HepG2 (cell line): ENCODE data around the gene TECTB. TPM values are rescaled to one million over a fixed set of nuclear protein-coding genes. Genes with fewer than 3 reads are reported as not detected.
A peak's percentile ranks its signal among the peaks of the same experiment; 100 is the strongest.

Source experiments
- ATAC-seq: fragments of 200-7000 bp; cut with Tn5 transposase; 3 replicates; pipeline ENCODE4 v1.9.1; 2020; ENCODE audit warnings: mild to moderate bottlenecking, moderate library complexity
- BruUV-seq: library from RNA; stranded (reverse); fragments of 400-500 nt; replicated peaks from 2 replicates; lab custom pipeline; 2021; lab: Mats Ljungman, UMichigan
- CTCF ChIA-PET: fragments of 300-600 bp; formaldehyde crosslinking; extraction: SDS; loops from one replicate; lab custom pipeline; 2021; ENCODE audit warnings: low total read pairs, inconsistent platforms, low intra/inter-chr PET ratio; lab: Yijun Ruan, JAX
- POLR2A ChIA-PET: fragments of 350-600 bp; sonication (Branson Sonifier 250); formaldehyde crosslinking; loops from one replicate; lab custom pipeline; 2020; ENCODE audit warnings: antibody characterized with exemption, inconsistent platforms; lab: Yijun Ruan, JAX
- DNase-seq: peaks from one replicate; pipeline ENCODE4 v3.0.0-alpha.2; 2015; ENCODE audit warnings: low spot score
- FAIRE-seq: peaks from 3 replicates; lab custom pipeline; 2011; peaks lifted over from hg19 to GRCh38; lab: Jason Lieb, UNC
- H2AFZ ChIP-seq: one replicate; pipeline ENCODE4 v1.6.1; 2011; ENCODE audit warnings: low read length, inconsistent platforms
- H3K27ac ChIP-seq: fragments of 300-600 bp; 3 replicates; pipeline ENCODE4 v1.8.0; 2011; ENCODE audit warnings: mixed run types, mild to moderate bottlenecking, mixed read lengths, low read length, inconsistent platforms; ENCODE audit not compliant: insufficient read depth; ENCODE audit errors: extremely low read length
- H3K27me3 ChIP-seq, 2 experiments: fragments of 200-600 bp in 1 of 2; 2 replicates in 1 of 2; 3 replicates in 1 of 2; pipeline versions ENCODE4 v1.6.0 to v1.8.0; 2011; ENCODE audit warnings: low read length in 2 of 2, mild to moderate bottlenecking in 2 of 2, moderate library complexity in 2 of 2, inconsistent platforms in 1 of 2; ENCODE audit not compliant: insufficient read depth in 2 of 2, control insufficient read depth in 1 of 2
- H3K36me3 ChIP-seq, 2 experiments: fragments of 200-600 bp in 1 of 2; replicated peaks in 1 of 2; 2 replicates in 1 of 2; 3 replicates in 1 of 2; pipeline versions ENCODE4 v1.5.1 to v1.8.0; 2011; ENCODE audit warnings: low read length in 2 of 2, inconsistent platforms in 1 of 2; ENCODE audit not compliant: insufficient read depth in 2 of 2, control insufficient read depth in 1 of 2
- H3K4me1 ChIP-seq: 2 replicates; pipeline ENCODE4 v1.5.1; 2012; ENCODE audit warnings: low read length, inconsistent platforms; ENCODE audit not compliant: insufficient read depth
- H3K4me2 ChIP-seq: 2 replicates; pipeline ENCODE4 v1.6.0; 2011; ENCODE audit warnings: low read depth, low read length, inconsistent platforms
- H3K4me3 ChIP-seq, 3 experiments: fragments of 200-600 bp in 1 of 3; sonication (generic), shearing (Covaris generic) in 1 of 3; replicated peaks in 1 of 3; 2 replicates each; pipeline ENCODE4 v1.5.1; 2011 to 2016; ENCODE audit warnings: low read length in 3 of 3, inconsistent platforms in 2 of 3, low read depth in 2 of 3, mild to moderate bottlenecking in 2 of 3, control low read depth in 1 of 3, mixed read lengths in 1 of 3; ENCODE audit not compliant: insufficient read depth in 1 of 3
- H3K79me2 ChIP-seq: one replicate; pipeline ENCODE4 v1.6.1; 2011; ENCODE audit warnings: low read length, inconsistent platforms; ENCODE audit not compliant: insufficient read depth
- H3K9ac ChIP-seq: 2 replicates; pipeline ENCODE4 v1.6.0; 2011; ENCODE audit warnings: mild to moderate bottlenecking, low read depth, low read length, inconsistent platforms; ENCODE audit not compliant: insufficient read depth
- H3K9me3 ChIP-seq: 2 replicates; pipeline ENCODE4 v1.5.1; 2012; ENCODE audit warnings: mild to moderate bottlenecking, low read length
- H4K20me1 ChIP-seq: 2 replicates; pipeline ENCODE4 v1.6.0; 2011; ENCODE audit warnings: inconsistent platforms, mild to moderate bottlenecking, low read length, moderate library complexity; ENCODE audit not compliant: insufficient read depth
- ATM ChIP-seq: fragments of 450-650 bp; IDR thresholded peaks from 2 replicates; pipeline ENCODE4 v1.7.1; 2017; ENCODE audit warnings: mild to moderate bottlenecking, borderline replicate concordance
- HDAC1 ChIP-seq: sonication (generic); formaldehyde crosslinking; IDR thresholded peaks from 2 replicates; pipeline ENCODE4 v1.5.1; 2020; ENCODE audit warnings: mild to moderate bottlenecking, missing genetic modification reagents
- ZFYVE20 ChIP-seq: sonication (generic); formaldehyde crosslinking; IDR thresholded peaks from 2 replicates; pipeline ENCODE4 v1.8.0; 2023; ENCODE audit warnings: low read depth, mild to moderate bottlenecking, moderate library complexity, missing genetic modification reagents, borderline replicate concordance
- ZNF124 ChIP-seq: sonication (generic); formaldehyde crosslinking; IDR thresholded peaks from 2 replicates; pipeline ENCODE4 v1.4.0; 2020; ENCODE audit warnings: missing genetic modification reagents
- WGBS: methylation state at CpG from one replicate; pipeline ENCODE4 v1.1.6; 2017; ENCODE audit warnings: low lambda C conversion rate; 5-methylcytosine and 5-hydroxymethylcytosine counted together
- in situ Hi-C: cut with HindIII; loops from 2 replicates; pipeline ENCODE4 v1.10.0; 2017; ENCODE audit warnings: low pct_unique_long_range_greater_than_20kb; ENCODE audit not compliant: extremely low pct_ligation_motif_present
- intact Hi-C: fragments of 100-400 bp; cut with micrococcal nuclease; formaldehyde crosslinking; loops from one replicate; pipeline ENCODE4 v1.10.0; 2022; ENCODE audit not compliant: unreplicated experiment
- polyA plus RNA-seq, 8 experiments: library from polyadenylated mRNA; depleted of rRNA in 3 of 8; stranded (reverse) in 7 of 8; unstranded in 1 of 8; fragments of >200 nt; fragmentation: Illumina TruSeq in 4 of 8; extraction: Trizol in 4 of 8; gene quantifications; 2 replicates each; pipeline versions ENCODE4 v1.2.1 to v1.2.3, GENCODE V29; 2011 to 2016; ENCODE audit warnings: low read depth in 4 of 8, missing spikeins in 1 of 8, mixed read lengths in 1 of 8; ENCODE audit not compliant: insufficient read depth in 1 of 8
- total RNA-seq, 5 experiments: library from RNA; depleted of rRNA; stranded (reverse); fragments of >200 nt; fragmentation: Illumina TruSeq; extraction: Trizol; gene quantifications; 2 replicates each; pipeline ENCODE4 v1.2.3, GENCODE V29; 2016; ENCODE audit warnings: low read depth in 1 of 5
- TF ChIP-seq, protein P1 (sequence below): sonication (generic); formaldehyde crosslinking; IDR thresholded peaks from 2 replicates; pipeline ENCODE4 v1.4.0; 2020; ENCODE audit warnings: mild to moderate bottlenecking, missing genetic modification reagents
- TF ChIP-seq, protein P2 (sequence below): sonication (generic); formaldehyde crosslinking; IDR thresholded peaks from 2 replicates; pipeline ENCODE4 v1.8.0; 2022; ENCODE audit warnings: missing genetic modification reagents, low read depth, mild to moderate bottlenecking, borderline replicate concordance
- TF ChIP-seq, protein P3 (sequence below): sonication (generic); formaldehyde crosslinking; IDR thresholded peaks from 2 replicates; pipeline ENCODE4 v1.4.0; 2020; ENCODE audit warnings: missing genetic modification reagents, borderline replicate concordance

Gene TECTB
- total and polyA plus RNA-seq, 2 of the 13 experiments (the other 11 are each of a cell fraction or from before 2014, with no cell fraction given) = 0.78 to 1.8 TPM

DNA sequence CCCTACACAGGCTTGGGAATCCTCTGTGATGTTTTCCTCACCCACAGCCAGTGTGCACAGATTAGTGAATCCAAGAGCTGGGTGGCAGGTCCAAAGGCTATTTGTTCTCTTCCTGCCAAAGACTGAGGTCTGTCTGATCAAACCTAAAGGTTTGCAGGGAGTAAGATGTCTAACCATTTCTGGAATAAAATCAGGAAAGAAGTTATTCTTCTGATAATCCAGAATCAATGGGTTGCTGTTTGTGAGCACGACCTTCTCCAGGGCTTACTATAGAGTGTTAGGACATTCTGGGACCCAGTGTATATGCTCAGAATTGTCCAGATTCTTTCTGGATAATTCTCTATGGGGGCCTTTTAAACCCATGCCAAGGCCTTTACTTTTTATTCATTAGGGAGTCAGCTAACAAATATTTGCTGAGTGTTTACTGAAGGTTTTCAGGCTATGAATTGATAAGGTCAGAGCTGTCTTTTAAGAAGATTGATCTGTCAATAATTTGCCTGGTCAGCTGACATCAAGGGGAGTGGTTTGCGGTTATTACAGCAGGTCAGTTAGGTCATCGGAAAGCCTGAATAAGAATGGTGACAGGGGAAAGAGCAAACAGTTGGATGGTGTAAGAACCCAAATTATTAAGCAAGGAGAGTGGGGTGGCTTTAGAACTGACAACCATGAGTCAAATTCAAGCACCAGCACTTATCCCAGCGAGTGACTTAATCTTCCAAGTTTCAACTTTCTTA lies 7.5 kb upstream of the TECTB start (continued):
- TF ChIP-seq, protein P1, sequence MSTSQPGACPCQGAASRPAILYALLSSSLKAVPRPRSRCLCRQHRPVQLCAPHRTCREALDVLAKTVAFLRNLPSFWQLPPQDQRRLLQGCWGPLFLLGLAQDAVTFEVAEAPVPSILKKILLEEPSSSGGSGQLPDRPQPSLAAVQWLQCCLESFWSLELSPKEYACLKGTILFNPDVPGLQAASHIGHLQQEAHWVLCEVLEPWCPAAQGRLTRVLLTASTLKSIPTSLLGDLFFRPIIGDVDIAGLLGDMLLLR (CRISPR knock-in tag) = no peak
- no peak for TF ChIP-seq ZFYVE20
- TF ChIP-seq, protein P2, sequence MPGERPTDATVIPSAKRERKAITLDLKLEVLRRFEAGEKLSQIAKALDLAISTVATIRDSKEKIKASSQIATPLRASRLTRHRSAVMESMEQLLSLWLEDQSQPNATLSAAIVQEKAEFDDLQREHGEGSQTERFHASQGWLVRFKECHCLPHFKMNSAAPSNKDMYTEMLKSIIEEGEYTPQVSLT = 0 out of 2 replicates have a peak, but pooled peaks have one; percentile 86
- TF ChIP-seq, protein P3, sequence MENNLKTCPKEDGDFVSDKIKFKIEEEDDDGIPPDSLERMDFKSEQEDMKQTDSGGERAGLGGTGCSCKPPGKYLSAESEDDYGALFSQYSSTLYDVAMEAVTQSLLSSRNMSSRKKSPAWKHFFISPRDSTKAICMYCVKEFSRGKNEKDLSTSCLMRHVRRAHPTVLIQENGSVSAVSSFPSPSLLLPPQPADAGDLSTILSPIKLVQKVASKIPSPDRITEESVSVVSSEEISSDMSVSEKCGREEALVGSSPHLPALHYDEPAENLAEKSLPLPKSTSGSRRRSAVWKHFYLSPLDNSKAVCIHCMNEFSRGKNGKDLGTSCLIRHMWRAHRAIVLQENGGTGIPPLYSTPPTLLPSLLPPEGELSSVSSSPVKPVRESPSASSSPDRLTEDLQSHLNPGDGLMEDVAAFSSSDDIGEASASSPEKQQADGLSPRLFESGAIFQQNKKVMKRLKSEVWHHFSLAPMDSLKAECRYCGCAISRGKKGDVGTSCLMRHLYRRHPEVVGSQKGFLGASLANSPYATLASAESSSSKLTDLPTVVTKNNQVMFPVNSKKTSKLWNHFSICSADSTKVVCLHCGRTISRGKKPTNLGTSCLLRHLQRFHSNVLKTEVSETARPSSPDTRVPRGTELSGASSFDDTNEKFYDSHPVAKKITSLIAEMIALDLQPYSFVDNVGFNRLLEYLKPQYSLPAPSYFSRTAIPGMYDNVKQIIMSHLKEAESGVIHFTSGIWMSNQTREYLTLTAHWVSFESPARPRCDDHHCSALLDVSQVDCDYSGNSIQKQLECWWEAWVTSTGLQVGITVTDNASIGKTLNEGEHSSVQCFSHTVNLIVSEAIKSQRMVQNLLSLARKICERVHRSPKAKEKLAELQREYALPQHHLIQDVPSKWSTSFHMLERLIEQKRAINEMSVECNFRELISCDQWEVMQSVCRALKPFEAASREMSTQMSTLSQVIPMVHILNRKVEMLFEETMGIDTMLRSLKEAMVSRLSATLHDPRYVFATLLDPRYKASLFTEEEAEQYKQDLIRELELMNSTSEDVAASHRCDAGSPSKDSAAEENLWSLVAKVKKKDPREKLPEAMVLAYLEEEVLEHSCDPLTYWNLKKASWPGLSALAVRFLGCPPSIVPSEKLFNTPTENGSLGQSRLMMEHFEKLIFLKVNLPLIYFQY (CRISPR knock-in tag) = 0 out of 2 replicates have a peak, but pooled peaks have one; percentile 22
- peak; percentile 43; the same call in 1 of the 2 replicates for TF ChIP-seq ZNF124 (CRISPR knock-in tag)
- TF ChIP-seq ATM = no peak

DNA sequence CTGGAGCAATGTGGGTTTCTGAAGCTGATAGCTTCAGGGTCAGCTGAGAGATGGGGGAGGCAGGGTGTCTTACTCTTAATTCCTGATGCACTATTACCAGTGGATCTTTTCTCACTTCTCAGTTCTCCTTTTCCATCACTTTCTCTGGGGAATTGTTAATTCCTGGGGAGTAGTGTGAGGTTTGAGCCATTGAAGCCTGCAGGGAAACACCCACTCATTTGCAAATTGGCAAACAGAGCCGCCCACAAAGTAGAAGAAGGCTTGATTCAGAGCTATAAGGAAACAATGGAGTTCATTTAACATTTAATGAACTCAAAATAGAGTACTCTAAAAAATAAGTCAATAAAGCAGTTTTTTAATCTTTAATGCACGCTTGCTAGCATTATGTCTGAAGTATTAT lies 4.3 kb upstream of the TECTB start:
- POLR2A ChIA-PET = interaction anchor here (0.7 to 3.2 kb wide), 4 partner anchors 17 to 63 kb away, joined by 3 to 31 read pairs (median 10); no protein-coding TSS in a partner anchor
- 92% methylated on average over 2 of the region's 2 CpGs for WGBS
- no peak for ATAC-seq

More for the DNA sequence above, 4.3 kb upstream of the TECTB start:
- intact Hi-C loops = loop anchor here (5.0 kb wide), 1 partner anchor 1667 kb away; no protein-coding TSS in a partner anchor
- H3K27me3 ChIP-seq = no peaks in the 10 kb centered on the region
- DNase-seq = no peak
- in situ Hi-C loops = no loop called here
- peaks cover 77% of the 10 kb centered on the region for H3K4me1 ChIP-seq
- no peak overlapping the region for H3K4me3 ChIP-seq
- no peaks in the 10 kb centered on the region for H3K79me2 ChIP-seq
- TF ChIP-seq HDAC1 (CRISPR knock-in tag) = no peak
- H2AFZ ChIP-seq = no peak overlapping the region
- no peak for FAIRE-seq
- CTCF ChIA-PET = no interaction called here
- H4K20me1 ChIP-seq = no peaks in the 10 kb centered on the region
- H3K9me3 ChIP-seq = no peaks in the 10 kb centered on the region
- peak overlapping the region; percentile 60 for H3K27ac ChIP-seq
- H3K36me3 ChIP-seq = no peaks in the 10 kb centered on the region
- BruUV-seq = no TSS peak
- no peak overlapping the region for H3K9ac ChIP-seq
- no peak overlapping the region for H3K4me2 ChIP-seq
